ENCODE data around the gene PALLD.

Gene PALLD

GRCh38 chr4:168628251-168628650, 131.4 kb downstream of the PALLD start:
- no peak overlapping the region for H3K4me3 ChIP-seq (ENCODE audit: low read depth, low read length)

GRCh38 chr4:168629566-168629965, 132.7 kb downstream of the PALLD start:
- DNase-seq (ENCODE audit: low read depth), result no peak
- TF ChIP-seq MAX (IDR thresholded peaks at IDR 0.05; ENCODE audit: low read depth, low read length) (no peak), CTCF (IDR thresholded peaks at IDR 0.05; ENCODE audit: low read depth, low read length) (no peak), MYC (IDR thresholded peaks at IDR 0.05; ENCODE audit: low read depth, low read length) (no peak), POLR2A (IDR thresholded peaks at IDR 0.05; ENCODE audit: extremely low read depth, insufficient read length) (no peak)
- H3K4me3 ChIP-seq (ENCODE audit: low read depth, low read length), result no peak overlapping the region

More at GRCh38 chr4:168628251-168628650, 131.4 kb downstream of the PALLD start:
- no peak for DNase-seq (ENCODE audit: low read depth)
- TF ChIP-seq MAX (IDR thresholded peaks at IDR 0.05; ENCODE audit: low read depth, low read length), result no peak
- TF ChIP-seq CTCF (IDR thresholded peaks at IDR 0.05; ENCODE audit: low read depth, low read length), result no peak
- TF ChIP-seq MYC (IDR thresholded peaks at IDR 0.05; ENCODE audit: low read depth, low read length), result no peak
- TF ChIP-seq POLR2A (IDR thresholded peaks at IDR 0.05; ENCODE audit: extremely low read depth, insufficient read length), result no peak

- TF ChIP-seq MYC (IDR thresholded peaks at IDR 0.05; ENCODE audit: low read depth, low read length) (no peak), POLR2A (IDR thresholded peaks at IDR 0.05; ENCODE audit: extremely low read depth, insufficient read length) (no peak), CTCF (IDR thresholded peaks at IDR 0.05; ENCODE audit: low read depth, low read length) (no peak), MAX (IDR thresholded peaks at IDR 0.05; ENCODE audit: low read depth, low read length) (no peak)
- peak; percentile 52 for DNase-seq (ENCODE audit: low read depth)
- no peak overlapping the region for H3K4me3 ChIP-seq (ENCODE audit: low read depth, low read length)
Observed at GRCh38 chr4:168630445-168631187, 133.8 kb downstream of the PALLD start.

- peak; percentile 4 for DNase-seq (ENCODE audit: low read depth)
- H3K4me3 ChIP-seq (ENCODE audit: low read depth, low read length), result no peak overlapping the region
- TF ChIP-seq MYC (IDR thresholded peaks at IDR 0.05; ENCODE audit: low read depth, low read length), result no peak
- no peak for TF ChIP-seq POLR2A (IDR thresholded peaks at IDR 0.05; ENCODE audit: extremely low read depth, insufficient read length)
Observed at GRCh38 chr4:168631241-168632162, 134.7 kb downstream of the PALLD start.

- no peak for DNase-seq (ENCODE audit: low read depth)
- TF ChIP-seq POLR2A (IDR thresholded peaks at IDR 0.05; ENCODE audit: extremely low read depth, insufficient read length) (no peak), MYC (IDR thresholded peaks at IDR 0.05; ENCODE audit: low read depth, low read length) (no peak), CTCF (IDR thresholded peaks at IDR 0.05; ENCODE audit: low read depth, low read length) (no peak), MAX (IDR thresholded peaks at IDR 0.05; ENCODE audit: low read depth, low read length) (no peak)
- H3K4me3 ChIP-seq (ENCODE audit: low read depth, low read length), result no peak overlapping the region
Observed at GRCh38 chr4:168632301-168632725, 135.5 kb downstream of the PALLD start.

GRCh38 chr4:168633064-168633463, 136.2 kb downstream of the PALLD start:
- TF ChIP-seq POLR2A (IDR thresholded peaks at IDR 0.05; ENCODE audit: extremely low read depth, insufficient read length), result no peak
- TF ChIP-seq MAX (IDR thresholded peaks at IDR 0.05; ENCODE audit: low read depth, low read length), result no peak
- no peak for TF ChIP-seq CTCF (IDR thresholded peaks at IDR 0.05; ENCODE audit: low read depth, low read length)
- TF ChIP-seq MYC (IDR thresholded peaks at IDR 0.05; ENCODE audit: low read depth, low read length), result no peak
- H3K4me3 ChIP-seq (ENCODE audit: low read depth, low read length), result no peak overlapping the region
- DNase-seq (ENCODE audit: low read depth), result no peak
